Measurements from ENCODE around the gene FARP1.

DNA sequence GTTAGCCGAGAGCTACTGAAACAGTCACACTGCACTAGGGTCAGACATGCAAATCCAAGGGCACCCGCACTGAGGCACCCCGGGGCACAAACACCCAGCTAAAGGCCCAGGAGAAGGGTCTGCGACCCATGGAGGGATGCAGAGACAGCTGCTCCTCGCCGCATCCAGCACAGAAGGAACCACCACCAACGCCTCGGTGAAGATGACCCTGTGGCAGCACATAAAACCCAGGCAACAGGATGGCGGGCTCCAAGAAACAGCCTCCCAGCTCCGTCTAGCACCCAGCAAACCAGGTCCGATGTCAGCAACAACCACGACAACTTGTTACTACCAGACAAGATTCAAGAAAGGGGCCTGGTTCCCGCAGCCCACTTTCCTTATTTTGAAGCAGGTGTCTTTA, 351.9 kb downstream of the FARP1 start:
- TF ChIP-seq, protein P1, sequence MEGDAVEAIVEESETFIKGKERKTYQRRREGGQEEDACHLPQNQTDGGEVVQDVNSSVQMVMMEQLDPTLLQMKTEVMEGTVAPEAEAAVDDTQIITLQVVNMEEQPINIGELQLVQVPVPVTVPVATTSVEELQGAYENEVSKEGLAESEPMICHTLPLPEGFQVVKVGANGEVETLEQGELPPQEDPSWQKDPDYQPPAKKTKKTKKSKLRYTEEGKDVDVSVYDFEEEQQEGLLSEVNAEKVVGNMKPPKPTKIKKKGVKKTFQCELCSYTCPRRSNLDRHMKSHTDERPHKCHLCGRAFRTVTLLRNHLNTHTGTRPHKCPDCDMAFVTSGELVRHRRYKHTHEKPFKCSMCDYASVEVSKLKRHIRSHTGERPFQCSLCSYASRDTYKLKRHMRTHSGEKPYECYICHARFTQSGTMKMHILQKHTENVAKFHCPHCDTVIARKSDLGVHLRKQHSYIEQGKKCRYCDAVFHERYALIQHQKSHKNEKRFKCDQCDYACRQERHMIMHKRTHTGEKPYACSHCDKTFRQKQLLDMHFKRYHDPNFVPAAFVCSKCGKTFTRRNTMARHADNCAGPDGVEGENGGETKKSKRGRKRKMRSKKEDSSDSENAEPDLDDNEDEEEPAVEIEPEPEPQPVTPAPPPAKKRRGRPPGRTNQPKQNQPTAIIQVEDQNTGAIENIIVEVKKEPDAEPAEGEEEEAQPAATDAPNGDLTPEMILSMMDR (IDR thresholded peaks at IDR 0.05) = no peak
- no peak for TF ChIP-seq POLR2AphosphoS5 (IDR thresholded peaks at IDR 0.05)

All from suprapubic skin (tissue), 3 donors.